Brain microvascular endothelial cell (primary cell): ENCODE data around the gene ISLR2.

Source experiments
- DNase-seq: peaks from one replicate; pipeline ENCODE4 v3.0.0-alpha.2; 2020
- H3K27ac ChIP-seq: fragments of 250-450 bp; sonication (Bioruptor Pico); 2 replicates; pipeline ENCODE4 v1.5.1; 2020; ENCODE audit warnings: mild to moderate bottlenecking, moderate library complexity
- H3K27me3 ChIP-seq: fragments of 250-450 bp; sonication (Bioruptor Pico); replicated peaks from 2 replicates; pipeline ENCODE4 v1.5.1; 2020; ENCODE audit warnings: mild to moderate bottlenecking
- H3K36me3 ChIP-seq: fragments of 250-450 bp; sonication (Bioruptor Pico); replicated peaks from 2 replicates; pipeline ENCODE4 v1.5.1; 2020; ENCODE audit warnings: mild to moderate bottlenecking
- H3K4me3 ChIP-seq: 2 replicates; pipeline ENCODE4 v1.5.1; 2011; ENCODE audit warnings: low read depth, mild to moderate bottlenecking, control low read depth, low read length, moderate library complexity
- in situ Hi-C: cut with HindIII; loops from 2 replicates; pipeline ENCODE4 v1.10.0; 2017; ENCODE audit warnings: low sequenced_read_pairs, low pct_ligation_motif_present
- TF ChIP-seq, protein P1 (sequence below): IDR thresholded peaks from 2 replicates; pipeline ENCODE4 v1.5.1; 2011; ENCODE audit warnings: low read depth, mild to moderate bottlenecking, moderate library complexity, low read length, control low read depth, inconsistent platforms; ENCODE audit errors: missing control alignments

ISLR2 gene

DNA sequence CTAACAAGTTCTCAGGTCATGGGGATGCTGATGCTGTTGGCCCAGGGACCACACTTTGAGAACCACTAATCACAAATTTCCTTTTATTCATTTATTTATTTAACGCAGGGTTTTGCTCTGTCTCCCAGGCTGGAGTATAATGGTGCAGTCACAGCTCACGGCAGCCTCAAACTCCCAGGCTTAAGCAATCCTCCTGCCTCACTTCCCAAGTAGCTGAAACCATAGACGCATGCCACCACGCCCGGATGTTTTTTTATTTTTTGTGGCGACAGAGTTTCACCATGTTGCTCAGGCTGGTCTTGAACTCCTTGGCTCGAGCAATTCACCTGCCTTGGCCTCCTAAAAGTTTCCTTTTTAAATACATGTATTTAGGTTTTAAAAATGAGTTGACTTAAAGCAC is 20.7 kb upstream of the ISLR2 start:
- no peak for DNase-seq
- peaks cover 3% of the 10 kb centered on the region for H3K27me3 ChIP-seq
- in situ Hi-C loops, result loop anchor here (25.0 kb wide), 1 partner anchor 203 kb away; no protein-coding TSS in a partner anchor
- TF ChIP-seq, protein P1, sequence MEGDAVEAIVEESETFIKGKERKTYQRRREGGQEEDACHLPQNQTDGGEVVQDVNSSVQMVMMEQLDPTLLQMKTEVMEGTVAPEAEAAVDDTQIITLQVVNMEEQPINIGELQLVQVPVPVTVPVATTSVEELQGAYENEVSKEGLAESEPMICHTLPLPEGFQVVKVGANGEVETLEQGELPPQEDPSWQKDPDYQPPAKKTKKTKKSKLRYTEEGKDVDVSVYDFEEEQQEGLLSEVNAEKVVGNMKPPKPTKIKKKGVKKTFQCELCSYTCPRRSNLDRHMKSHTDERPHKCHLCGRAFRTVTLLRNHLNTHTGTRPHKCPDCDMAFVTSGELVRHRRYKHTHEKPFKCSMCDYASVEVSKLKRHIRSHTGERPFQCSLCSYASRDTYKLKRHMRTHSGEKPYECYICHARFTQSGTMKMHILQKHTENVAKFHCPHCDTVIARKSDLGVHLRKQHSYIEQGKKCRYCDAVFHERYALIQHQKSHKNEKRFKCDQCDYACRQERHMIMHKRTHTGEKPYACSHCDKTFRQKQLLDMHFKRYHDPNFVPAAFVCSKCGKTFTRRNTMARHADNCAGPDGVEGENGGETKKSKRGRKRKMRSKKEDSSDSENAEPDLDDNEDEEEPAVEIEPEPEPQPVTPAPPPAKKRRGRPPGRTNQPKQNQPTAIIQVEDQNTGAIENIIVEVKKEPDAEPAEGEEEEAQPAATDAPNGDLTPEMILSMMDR, result no peak
- H3K4me3 ChIP-seq, result no peak overlapping the region
- H3K27ac ChIP-seq, result no peak overlapping the region
- H3K36me3 ChIP-seq, result no peaks in the 10 kb centered on the region

DNA sequence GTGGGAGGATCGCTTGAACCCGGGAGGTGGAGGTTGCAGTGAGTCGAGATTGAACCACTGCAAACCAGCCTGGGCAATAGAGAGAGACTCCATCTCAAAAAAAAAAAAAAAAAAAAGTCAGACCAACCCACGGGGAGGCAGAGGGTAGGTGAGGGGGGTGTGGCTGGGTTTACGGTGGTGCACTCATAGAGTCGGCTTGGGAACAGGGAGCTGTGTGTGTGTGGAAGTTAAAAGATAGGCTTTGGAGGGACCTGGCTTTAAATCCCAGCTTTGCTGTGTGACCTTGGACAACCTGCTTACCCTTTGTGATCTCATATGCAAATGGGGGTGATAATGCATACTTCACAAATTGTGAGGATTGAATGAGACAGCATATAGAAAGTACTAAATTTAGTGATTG is 10.0 kb upstream of the ISLR2 start:
- TF ChIP-seq, protein P1, result no peak

DNA sequence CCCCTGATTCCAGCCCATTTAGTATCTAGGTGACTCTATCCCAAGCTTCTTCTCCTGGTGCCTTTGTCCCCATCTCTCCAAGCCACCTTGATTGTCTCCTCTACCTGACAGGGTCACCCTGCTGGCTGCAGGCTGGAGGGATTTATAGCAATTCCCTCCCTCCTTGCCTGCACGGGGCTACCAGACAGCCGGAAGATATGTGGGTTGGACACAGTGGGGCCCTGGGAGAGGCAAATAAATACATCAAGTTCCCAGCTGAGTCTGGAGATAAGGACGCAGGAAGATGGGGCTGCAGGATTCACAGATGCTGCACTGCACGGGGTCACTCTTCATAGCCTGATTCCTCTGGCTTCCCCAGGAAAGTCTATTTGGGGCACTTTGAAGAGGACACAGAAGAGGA is 9.3 kb upstream of the ISLR2 start:
- TF ChIP-seq, protein P1, result no peak
- peaks cover 29% of the 10 kb centered on the region for H3K27me3 ChIP-seq
- in situ Hi-C loops, result loop anchor here (25.0 kb wide), 1 partner anchor 191 kb away; no protein-coding TSS in a partner anchor
- H3K27ac ChIP-seq, result no peak overlapping the region
- no peak for DNase-seq
- H3K4me3 ChIP-seq, result no peak overlapping the region
- no peaks in the 10 kb centered on the region for H3K36me3 ChIP-seq

More for the DNA sequence above, 10.0 kb upstream of the ISLR2 start:
- Histone ChIP-seq H3K36me3 (no peaks in the 10 kb centered on the region), H3K4me3 (no peak overlapping the region), H3K27ac (no peak overlapping the region), H3K27me3 (peaks cover 28% of the 10 kb centered on the region)
- in situ Hi-C loops, result loop anchor here (25.0 kb wide), 1 partner anchor 192 kb away; no protein-coding TSS in a partner anchor
- no peak for DNase-seq

DNA sequence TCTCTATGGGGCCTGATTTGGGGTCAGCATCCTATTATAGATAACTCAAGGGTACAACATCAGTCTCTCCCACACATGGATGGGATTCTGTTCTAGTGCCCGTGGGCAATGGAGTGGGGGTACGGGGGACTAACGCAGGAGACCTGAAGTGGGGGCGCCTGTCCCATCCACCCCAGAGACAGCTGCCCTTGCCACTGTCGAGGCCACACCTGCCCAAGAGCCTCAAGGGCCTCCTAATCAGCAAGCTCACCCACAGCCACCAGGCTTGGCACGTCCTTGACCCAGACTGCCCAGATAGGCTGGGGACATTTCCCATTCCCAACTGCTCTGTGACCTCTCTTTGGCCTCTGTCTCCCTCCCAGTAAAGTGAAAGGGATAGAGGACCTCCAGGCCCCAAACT is 8.5 kb upstream of the ISLR2 start:
- Histone ChIP-seq H3K27ac (no peak overlapping the region), H3K4me3 (no peak overlapping the region), H3K36me3 (no peaks in the 10 kb centered on the region), H3K27me3 (peaks cover 29% of the 10 kb centered on the region)
- TF ChIP-seq, protein P1, result no peak
- in situ Hi-C loops, result loop anchor here (25.0 kb wide), 1 partner anchor 190 kb away; no protein-coding TSS in a partner anchor
- DNase-seq, result no peak

DNA sequence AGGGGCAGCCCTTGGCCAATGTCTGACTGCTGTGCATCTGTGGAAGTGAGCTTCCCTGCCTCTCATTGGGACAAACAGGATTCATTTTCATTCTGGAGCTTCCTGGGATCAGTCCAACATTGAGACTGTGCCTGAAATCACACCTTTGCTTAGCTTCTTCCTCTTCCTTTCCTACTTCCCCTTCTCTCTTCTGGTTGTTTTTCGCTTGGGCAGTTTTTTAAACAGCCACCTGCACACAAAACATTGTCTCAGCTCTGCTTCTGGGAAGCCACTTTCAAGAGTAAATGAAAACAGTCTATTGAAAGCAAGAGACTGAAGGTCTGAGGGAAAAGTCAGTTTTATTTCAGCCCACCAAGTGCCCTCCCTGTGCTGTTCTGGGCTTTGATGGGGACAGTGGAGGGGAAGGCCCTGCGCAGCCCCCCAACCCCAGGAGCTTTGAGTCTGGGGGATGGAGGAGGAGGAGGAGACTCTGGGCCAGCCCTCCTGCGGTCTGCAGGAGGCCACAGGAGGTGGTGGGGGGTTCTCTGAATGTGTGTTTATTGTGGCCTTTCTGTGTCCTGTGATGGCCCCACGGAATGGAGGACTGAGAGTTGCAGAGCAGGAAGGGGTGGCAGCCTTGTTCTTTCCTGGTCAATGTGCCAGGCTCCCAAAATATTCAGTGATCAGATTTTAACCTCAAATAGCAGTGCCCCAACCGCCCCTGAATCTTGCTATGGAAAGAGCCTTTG is 7.8 kb upstream of the ISLR2 start:
- Histone ChIP-seq H3K27ac (no peak overlapping the region), H3K4me3 (no peak overlapping the region), H3K36me3 (no peaks in the 10 kb centered on the region), H3K27me3 (peaks cover 29% of the 10 kb centered on the region)
- DNase-seq, result no peak
- in situ Hi-C loops, result loop anchor here (25.0 kb wide), 1 partner anchor 190 kb away; no protein-coding TSS in a partner anchor
- TF ChIP-seq, protein P1, result no peak

DNA sequence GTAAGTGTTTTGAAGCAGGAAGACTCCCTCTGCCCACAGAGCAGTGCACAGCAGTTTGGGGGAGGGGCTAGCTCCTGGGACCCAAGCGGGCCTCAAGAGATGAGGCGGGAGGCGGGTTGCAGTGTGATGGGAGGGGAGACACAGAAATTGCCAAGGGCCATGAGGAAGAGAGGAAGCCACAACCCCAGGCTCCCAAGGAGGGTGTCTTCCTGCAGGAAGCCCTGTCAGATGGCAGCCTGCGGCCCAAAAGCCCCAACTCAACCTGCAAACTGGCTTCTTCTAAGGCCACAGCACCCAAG is 7.3 kb upstream of the ISLR2 start:
- no peaks in the 10 kb centered on the region for H3K36me3 ChIP-seq
- H3K27ac ChIP-seq, result no peak overlapping the region
- H3K27me3 ChIP-seq, result peaks cover 31% of the 10 kb centered on the region
- TF ChIP-seq, protein P1, result peak; percentile 9
- in situ Hi-C loops, result loop anchor here (25.0 kb wide), 1 partner anchor 189 kb away; no protein-coding TSS in a partner anchor
- H3K4me3 ChIP-seq, result no peak overlapping the region
- no peak for DNase-seq
